ENCODE results near the gene ANKS6. TPM values are rescaled to one million over a fixed set of nuclear protein-coding genes. Genes with fewer than 3 reads are reported as not detected.
A peak's percentile ranks its signal among the peaks of the same experiment; 100 is the strongest.

The ANKS6 gene
- total RNA-seq, 1 donor from 2014 or later: 25.8 TPM

GRCh38 chr9:98801969-98802371, 5.6 kb upstream of the ANKS6 start:
- Histone ChIP-seq H3K36me3 (ENCODE audit: control insufficient read depth, insufficient read depth, low read length) (no peaks in the 10 kb centered on the region), H3K4me3 (ENCODE audit: low read depth, low read length) (no peak overlapping the region), H3K27me3 (ENCODE audit: control insufficient read depth, insufficient read depth, low read length) (peaks cover 4% of the 10 kb centered on the region)
- DNase-seq (ENCODE audit: low read depth): no peak
- TF ChIP-seq, protein P1, sequence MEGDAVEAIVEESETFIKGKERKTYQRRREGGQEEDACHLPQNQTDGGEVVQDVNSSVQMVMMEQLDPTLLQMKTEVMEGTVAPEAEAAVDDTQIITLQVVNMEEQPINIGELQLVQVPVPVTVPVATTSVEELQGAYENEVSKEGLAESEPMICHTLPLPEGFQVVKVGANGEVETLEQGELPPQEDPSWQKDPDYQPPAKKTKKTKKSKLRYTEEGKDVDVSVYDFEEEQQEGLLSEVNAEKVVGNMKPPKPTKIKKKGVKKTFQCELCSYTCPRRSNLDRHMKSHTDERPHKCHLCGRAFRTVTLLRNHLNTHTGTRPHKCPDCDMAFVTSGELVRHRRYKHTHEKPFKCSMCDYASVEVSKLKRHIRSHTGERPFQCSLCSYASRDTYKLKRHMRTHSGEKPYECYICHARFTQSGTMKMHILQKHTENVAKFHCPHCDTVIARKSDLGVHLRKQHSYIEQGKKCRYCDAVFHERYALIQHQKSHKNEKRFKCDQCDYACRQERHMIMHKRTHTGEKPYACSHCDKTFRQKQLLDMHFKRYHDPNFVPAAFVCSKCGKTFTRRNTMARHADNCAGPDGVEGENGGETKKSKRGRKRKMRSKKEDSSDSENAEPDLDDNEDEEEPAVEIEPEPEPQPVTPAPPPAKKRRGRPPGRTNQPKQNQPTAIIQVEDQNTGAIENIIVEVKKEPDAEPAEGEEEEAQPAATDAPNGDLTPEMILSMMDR (IDR thresholded peaks at IDR 0.05; ENCODE audit: insufficient read depth, low read length, poor library complexity, severe bottlenecking): no peak

DNA sequence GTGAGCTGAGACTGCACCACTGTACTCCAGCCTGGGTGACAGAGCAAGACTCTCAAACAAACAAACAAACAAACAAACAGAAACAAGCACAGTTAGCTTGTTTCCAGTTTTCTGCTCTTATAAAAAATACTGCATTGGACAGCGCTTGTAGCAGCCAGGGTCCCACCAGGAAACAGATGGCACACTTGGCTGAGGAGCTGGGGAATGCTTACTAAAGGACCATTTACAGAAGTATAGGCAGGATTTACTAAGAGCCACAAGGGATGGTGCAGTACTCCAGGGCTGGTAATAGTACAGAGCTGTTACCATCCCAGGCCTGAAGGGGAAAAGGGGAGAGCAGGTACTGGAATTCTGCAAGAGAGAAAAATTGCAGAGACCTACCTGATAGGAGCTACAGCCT, 5.2 kb upstream of the ANKS6 start:
- Histone ChIP-seq H3K4me3 (ENCODE audit: low read depth, low read length) (no peak overlapping the region), H3K27me3 (ENCODE audit: control insufficient read depth, insufficient read depth, low read length) (peaks cover 4% of the 10 kb centered on the region), H3K36me3 (ENCODE audit: control insufficient read depth, insufficient read depth, low read length) (no peaks in the 10 kb centered on the region)
- TF ChIP-seq, protein P1 (IDR thresholded peaks at IDR 0.05; ENCODE audit: insufficient read depth, low read length, poor library complexity, severe bottlenecking): no peak
- DNase-seq (ENCODE audit: low read depth): no peak

- no peaks in the 10 kb centered on the region for H3K36me3 ChIP-seq (ENCODE audit: control insufficient read depth, insufficient read depth, low read length)
- H3K4me3 ChIP-seq (ENCODE audit: low read depth, low read length): no peak overlapping the region
- TF ChIP-seq, protein P1 (IDR thresholded peaks at IDR 0.05; ENCODE audit: insufficient read depth, low read length, poor library complexity, severe bottlenecking): no peak
- DNase-seq (ENCODE audit: low read depth): no peak
- no peaks in the 10 kb centered on the region for H3K27me3 ChIP-seq (ENCODE audit: control insufficient read depth, insufficient read depth, low read length)
Observed at GRCh38 chr9:98798254-98798653, 1.9 kb upstream of the ANKS6 start.

GRCh38 chr9:98797491-98797890, 1.1 kb upstream of the ANKS6 start:
- DNase-seq (ENCODE audit: low read depth): no peak
- TF ChIP-seq, protein P1 (IDR thresholded peaks at IDR 0.05; ENCODE audit: insufficient read depth, low read length, poor library complexity, severe bottlenecking): no peak
- H3K36me3 ChIP-seq (ENCODE audit: control insufficient read depth, insufficient read depth, low read length): no peaks in the 10 kb centered on the region
- no peak overlapping the region for H3K4me3 ChIP-seq (ENCODE audit: low read depth, low read length)
- H3K27me3 ChIP-seq (ENCODE audit: control insufficient read depth, insufficient read depth, low read length): no peaks in the 10 kb centered on the region

GRCh38 chr9:98795970-98796363, 388 bp downstream of the ANKS6 start:
- DNase-seq (ENCODE audit: low read depth): no peak

More at GRCh38 chr9:98795970-98796363, 388 bp downstream of the ANKS6 start:
- Histone ChIP-seq H3K4me3 (ENCODE audit: low read depth, low read length) (peak overlapping the region; percentile 66), H3K27me3 (ENCODE audit: control insufficient read depth, insufficient read depth, low read length) (no peaks in the 10 kb centered on the region), H3K36me3 (ENCODE audit: control insufficient read depth, insufficient read depth, low read length) (no peaks in the 10 kb centered on the region)
- TF ChIP-seq, protein P1 (IDR thresholded peaks at IDR 0.05; ENCODE audit: insufficient read depth, low read length, poor library complexity, severe bottlenecking): no peak

All from kidney epithelial cell (primary cell).